Measurements from ENCODE around the gene SYT8.

Gene SYT8

GRCh38 chr11:1820463-1821325 lies 14.1 kb upstream of the SYT8 start:
- no peak for DNase-seq

- DNase-seq = no peak
Observed at GRCh38 chr11:1821562-1821961, 13.2 kb upstream of the SYT8 start.

GRCh38 chr11:1822648-1823375 lies 12.0 kb upstream of the SYT8 start:
- no peak for DNase-seq

GRCh38 chr11:1823376-1824220 lies 11.2 kb upstream of the SYT8 start:
- DNase-seq = no peak

- no peak for DNase-seq
Observed at GRCh38 chr11:1824221-1825038, 10.4 kb upstream of the SYT8 start.

- no peak for DNase-seq
Observed at GRCh38 chr11:1825039-1825740, 9.6 kb upstream of the SYT8 start.

- no peak for DNase-seq
Observed at GRCh38 chr11:1825785-1826451, 8.9 kb upstream of the SYT8 start.

- no peak for DNase-seq
Observed at GRCh38 chr11:1826552-1827094, 8.2 kb upstream of the SYT8 start.

- no peak for DNase-seq
Observed at GRCh38 chr11:1827095-1827813, 7.5 kb upstream of the SYT8 start.

GRCh38 chr11:1827931-1828330 lies 6.9 kb upstream of the SYT8 start:
- no peak for DNase-seq

- DNase-seq = no peak
Observed at GRCh38 chr11:1828542-1828941, 6.2 kb upstream of the SYT8 start.

- no peak for DNase-seq
Observed at GRCh38 chr11:1829039-1829820, 5.6 kb upstream of the SYT8 start.

- DNase-seq = no peak
Observed at GRCh38 chr11:1830004-1830321, 4.8 kb upstream of the SYT8 start.

- no peak for DNase-seq
Observed at GRCh38 chr11:1830322-1831223, 4.2 kb upstream of the SYT8 start.

GRCh38 chr11:1831338-1832210 lies 3.2 kb upstream of the SYT8 start:
- no peak for DNase-seq

GRCh38 chr11:1832211-1832919 lies 2.4 kb upstream of the SYT8 start:
- DNase-seq = peak; percentile 74

- DNase-seq = no peak
Observed at GRCh38 chr11:1832920-1833295, 1.9 kb upstream of the SYT8 start.
